Stimulated activated CD8-positive, alpha-beta memory T cell treated with anti-CD3 and anti-CD28 coated beads, Interleukin-12 subunit alpha, Interleukin-12 subunit beta, amount 100 ng/mL, for 1 hour (primary cell): Measurements from ENCODE around the gene FCER1A.
"Not testable (repeated sequence)": the region's sequence is repeated elsewhere in the genome, so short reads cannot be mapped to it uniquely, and the experiment has no call there.

ENCODE experiments used
- DNase-seq: peaks from one replicate; pipeline ENCODE4 v3.0.0-alpha.2; 2020; ENCODE audit warnings: low read depth

FCER1A gene

GRCh38 chr1:159302095-159302494 is at the start of gene FCER1A:
FCER1A (plus strand) TSS chr1:159302336; CDS start chr1:159302365, 29 bp downstream.
- DNase-seq = no peak

- DNase-seq = no peak
Observed at GRCh38 chr1:159261311-159261710, 40.8 kb upstream of the FCER1A start.

GRCh38 chr1:159261721-159262494 is 40.2 kb upstream of the FCER1A start:
- DNase-seq = no peak

GRCh38 chr1:159266832-159267231 is 35.3 kb upstream of the FCER1A start:
- no peak for DNase-seq

- DNase-seq = no peak
Observed at GRCh38 chr1:159274631-159275030, 27.5 kb upstream of the FCER1A start.

- no peak for DNase-seq
Observed at GRCh38 chr1:159275891-159276290, 26.2 kb upstream of the FCER1A start.

GRCh38 chr1:159279773-159280172 is 22.4 kb upstream of the FCER1A start:
- no peak for DNase-seq

GRCh38 chr1:159282118-159282517 is 20.0 kb upstream of the FCER1A start:
- no peak for DNase-seq

- no peak for DNase-seq
Observed at GRCh38 chr1:159289060-159289459, 13.1 kb upstream of the FCER1A start.

GRCh38 chr1:159291424-159291823 is 10.7 kb upstream of the FCER1A start:
- DNase-seq = no peak

- DNase-seq = no peak
Observed at GRCh38 chr1:159296706-159297375, 5.3 kb upstream of the FCER1A start.

GRCh38 chr1:159300146-159300545 is 2.0 kb upstream of the FCER1A start:
- DNase-seq = no peak

GRCh38 chr1:159307346-159308020 is 5.3 kb downstream of the FCER1A start:
- no peak for DNase-seq

- DNase-seq = no peak
Observed at GRCh38 chr1:159311679-159312078, 9.5 kb downstream of the FCER1A start.

GRCh38 chr1:159315381-159315780 is 13.2 kb downstream of the FCER1A start:
- no peak for DNase-seq

GRCh38 chr1:159318784-159319551 is 16.8 kb downstream of the FCER1A start:
- DNase-seq = no peak

- no peak for DNase-seq
Observed at GRCh38 chr1:159334797-159335196, 32.7 kb downstream of the FCER1A start.

GRCh38 chr1:159338018-159338417 is 35.9 kb downstream of the FCER1A start:
- no peak for DNase-seq

GRCh38 chr1:159339536-159339935 is 37.4 kb downstream of the FCER1A start:
- DNase-seq = no peak

GRCh38 chr1:159341736-159342135 is 39.6 kb downstream of the FCER1A start:
- DNase-seq = no peak

GRCh38 chr1:159342761-159343425 is 40.8 kb downstream of the FCER1A start:
- no peak for DNase-seq

- not testable (repeated sequence) for DNase-seq
Observed at GRCh38 chr1:159349374-159349773, 47.2 kb downstream of the FCER1A start.
